NT2/D1 (cell line): ENCODE data around the gene PLEKHG4B.

Experiments
- SUZ12 ChIP-seq: IDR thresholded peaks from 2 replicates; pipeline ENCODE4 v1.6.1; 2011; ENCODE audit not compliant: insufficient read length, insufficient read depth; ENCODE audit errors: extremely low read depth
- ZNF274 ChIP-seq: IDR thresholded peaks from 2 replicates; pipeline ENCODE4 v1.6.1; 2011; ENCODE audit warnings: mild to moderate bottlenecking, low read depth, low read length

GRCh38 chr5:96976-97660 lies 5.2 kb downstream of the PLEKHG4B start:
- TF ChIP-seq ZNF274 (no peak), SUZ12 (no peak)
